GM12878 (cell line): ENCODE results near the gene ITGA11. TPM values are rescaled to one million over a fixed set of nuclear protein-coding genes. Genes with fewer than 3 reads are reported as not detected.

Source experiments
- ATAC-seq: fragments of 200-7000 bp; cut with Tn5 transposase; 3 replicates; pipeline ENCODE4 v1.9.1; 2020; ENCODE audit warnings: mild to moderate bottlenecking, moderate library complexity
- BruUV-seq: library from RNA; stranded (reverse); fragments of 400-500 nt; replicated peaks from 2 replicates; lab custom pipeline; 2021; lab: Mats Ljungman, UMichigan
- CTCF ChIA-PET: fragments of 300-600 bp; sonication (Branson Sonifier 250); formaldehyde crosslinking; extraction: SDS; loops from one replicate; lab custom pipeline; 2021; ENCODE audit warnings: inconsistent platforms; lab: Yijun Ruan, JAX
- POLR2A ChIA-PET: fragments of 350-600 bp; formaldehyde crosslinking; extraction: SDS; loops from one replicate; lab custom pipeline; 2021; ENCODE audit warnings: inconsistent platforms; lab: Charles Lee
- RAD21 ChIA-PET: fragments of 300-600 bp; sonication (Branson Sonifier 250); formaldehyde crosslinking; loops from one replicate; lab custom pipeline; 2023; ENCODE audit warnings: antibody characterized with exemption; ENCODE audit not compliant: unreplicated experiment; lab: Charles Lee
- SMC1A ChIA-PET: fragments of 300-600 bp; sonication (Branson Sonifier 250); formaldehyde crosslinking; loops from one replicate; lab custom pipeline; 2023; ENCODE audit not compliant: unreplicated experiment, uncharacterized antibody; lab: Charles Lee
- DNase-seq: peaks from one replicate; pipeline ENCODE4 v3.0.0-alpha.2; 2011; ENCODE audit warnings: low read depth, low spot score
- FAIRE-seq: peaks from 3 replicates; lab custom pipeline; 2011; peaks lifted over from hg19 to GRCh38; lab: Jason Lieb, UNC
- H2AFZ ChIP-seq: 2 replicates; pipeline ENCODE4 v1.6.0; 2011; ENCODE audit warnings: low read depth, low read length, control low read depth; ENCODE audit not compliant: control insufficient read depth
- H3K27ac ChIP-seq: 2 replicates; pipeline ENCODE4 v1.5.1; 2011; ENCODE audit warnings: control low read depth; ENCODE audit not compliant: control insufficient read depth, insufficient read depth
- H3K27me3 ChIP-seq, 2 experiments: replicated peaks in 1 of 2; 2 replicates each; pipeline versions ENCODE4 v1.6.0 to v1.6.1; 2011; ENCODE audit warnings: low read length in 1 of 2; ENCODE audit not compliant: control insufficient read depth in 2 of 2, insufficient read depth in 2 of 2
- H3K36me3 ChIP-seq, 2 experiments: 2 replicates each; pipeline ENCODE4 v1.5.1; 2011; ENCODE audit warnings: low read length in 1 of 2; ENCODE audit not compliant: control insufficient read depth in 2 of 2, insufficient read depth in 2 of 2
- H3K4me1 ChIP-seq: 2 replicates; pipeline ENCODE4 v1.6.1; 2011; ENCODE audit warnings: mild to moderate bottlenecking, low read length, moderate library complexity, mixed read lengths; ENCODE audit not compliant: control insufficient read depth, insufficient read depth
- H3K4me2 ChIP-seq: 2 replicates; pipeline ENCODE4 v1.6.0; 2011; ENCODE audit warnings: control low read depth; ENCODE audit not compliant: control insufficient read depth, insufficient read depth
- H3K4me3 ChIP-seq: fragments of 200-600 bp; sonication (generic); 2 replicates; pipeline ENCODE4 v1.5.1; 2016
- H3K79me2 ChIP-seq: 2 replicates; pipeline ENCODE4 v1.6.0; 2011; ENCODE audit warnings: low read length; ENCODE audit not compliant: control insufficient read depth, insufficient read depth
- H3K9ac ChIP-seq: 2 replicates; pipeline ENCODE4 v1.8.0; 2011; ENCODE audit warnings: low read length, control low read depth, mixed read lengths; ENCODE audit not compliant: control insufficient read depth, insufficient read depth
- H3K9me3 ChIP-seq: replicated peaks from 3 replicates; pipeline ENCODE4 v1.5.1; 2011; ENCODE audit warnings: mild to moderate bottlenecking, low read length; ENCODE audit not compliant: control insufficient read depth, insufficient read depth
- H4K20me1 ChIP-seq: 2 replicates; pipeline ENCODE4 v1.6.0; 2011; ENCODE audit not compliant: control insufficient read depth, insufficient read depth
- ATF7 ChIP-seq: fragments of 450-650 bp; IDR thresholded peaks from 2 replicates; pipeline ENCODE4 v1.6.1; 2016; ENCODE audit warnings: low read depth, mild to moderate bottlenecking
- BRCA1 ChIP-seq: IDR thresholded peaks from 2 replicates; pipeline ENCODE4 v1.6.1; 2011; ENCODE audit warnings: low read depth, low read length, improper control_type of control experiment
- IRF4 ChIP-seq: IDR thresholded peaks from 2 replicates; pipeline ENCODE4 v1.6.1; 2011; ENCODE audit warnings: low read depth, low read length
- RAD51 ChIP-seq: fragments of 450-650 bp; IDR thresholded peaks from 2 replicates; pipeline ENCODE4 v1.6.1; 2016; ENCODE audit warnings: moderate library complexity, mild to moderate bottlenecking, inconsistent platforms
- SMAD1 ChIP-seq: fragments of 450-650 bp; IDR thresholded peaks from 2 replicates; pipeline ENCODE4 v1.6.1; 2018; ENCODE audit warnings: mild to moderate bottlenecking, low read depth; ENCODE audit not compliant: partially characterized antibody
- WRNIP1 ChIP-seq: IDR thresholded peaks from 2 replicates; pipeline ENCODE4 v1.6.1; 2011; ENCODE audit warnings: low read depth, low read length, improper control_type of control experiment, borderline replicate concordance
- ZNF384 ChIP-seq: IDR thresholded peaks from 2 replicates; pipeline ENCODE4 v1.6.1; 2012; ENCODE audit warnings: low read depth, mild to moderate bottlenecking, low read length, improper control_type of control experiment, borderline replicate concordance
- WGBS: methylation state at CpG from one replicate; pipeline ENCODE4 v1.1.6; 2016; ENCODE audit warnings: low lambda C conversion rate; ENCODE audit not compliant: insufficient replicate concordance, insufficient coverage; ENCODE audit errors: missing lambda C conversion rate; 5-methylcytosine and 5-hydroxymethylcytosine counted together
- in situ Hi-C: fragments of 300-500 bp; cut with MboI; formaldehyde crosslinking; loops from 9 replicates; pipeline ENCODE4 v1.14.3; 2018; ENCODE audit warnings: mixed read lengths
- intact Hi-C: fragments of 100-400 bp; cut with micrococcal nuclease; formaldehyde crosslinking; loops from one replicate; pipeline ENCODE4 v1.14.2; 2022; ENCODE audit not compliant: unreplicated experiment
- polyA plus RNA-seq, 11 experiments: library from polyadenylated mRNA; depleted of rRNA in 4 of 11; unstranded in 6 of 11; stranded (reverse) in 5 of 11; fragments of >200 nt; fragmentation: Nextera tagmentation in 4 of 11; fragmentation: Illumina TruSeq in 1 of 11; extraction: Ambion mirVana in 4 of 11; extraction: Trizol in 1 of 11; gene quantifications; 1 replicate in 1 of 11; 2 replicates in 10 of 11; pipeline versions ENCODE4 v1.2.1 to v1.2.3, GENCODE V29; 2011 to 2016; ENCODE audit warnings: inconsistent platforms in 2 of 11, missing spikeins in 2 of 11, low read depth in 1 of 11
- total RNA-seq, 4 experiments: library from RNA; depleted of rRNA in 3 of 4; stranded (reverse); fragments of >200 nt in 3 of 4; fragmentation: Illumina TruSeq in 1 of 4; extraction: Trizol in 1 of 4; gene quantifications; 2 replicates each; pipeline versions ENCODE4 v1.2.1 to v1.2.3, GENCODE V29; 2013 to 2021

Gene ITGA11
- total and polyA plus RNA-seq, 10 of the 15 experiments (the other 5 are each of a cell fraction or from before 2014, with no cell fraction given) = under 0.01 to 0.36 (median 0.13) TPM; not detected in 1

GRCh38 chr15:68262514-68263356, 169.2 kb downstream of the ITGA11 start:
- H3K4me1 ChIP-seq = no peaks in the 10 kb centered on the region
- CTCF ChIA-PET = interaction anchor here (1.6 kb wide), 1 partner anchor 10 kb away, joined by 7 read pairs; no protein-coding TSS in a partner anchor
- no peaks in the 10 kb centered on the region for H4K20me1 ChIP-seq
- H2AFZ ChIP-seq = no peak overlapping the region
- H3K4me3 ChIP-seq = no peak overlapping the region
- no peaks in the 10 kb centered on the region for H3K79me2 ChIP-seq
- BruUV-seq = no TSS peak
- H3K9me3 ChIP-seq = no peaks in the 10 kb centered on the region
- in situ Hi-C loops (no loop called here), intact Hi-C loops (no loop called here)
- DNase-seq = no peak
- no peak for ATAC-seq
- 62% methylated on average over 3 of the region's 5 CpGs for WGBS
- no peak for FAIRE-seq
- no peaks in the 10 kb centered on the region; a peak in 2 of 4 replicates for H3K27me3 ChIP-seq
- H3K9ac ChIP-seq = no peak overlapping the region
- H3K36me3 ChIP-seq = no peaks in the 10 kb centered on the region
- H3K27ac ChIP-seq = no peak overlapping the region
- RAD21 ChIA-PET = interaction anchor here (0.5 kb wide), 1 partner anchor 31 kb away, joined by 3 read pairs; no protein-coding TSS in a partner anchor
- H3K4me2 ChIP-seq = no peak overlapping the region
- TF ChIP-seq RAD51 (no peak), IRF4 (no peak), WRNIP1 (no peak), BRCA1 (no peak), SMAD1 (no peak), ATF7 (no peak), ZNF384 (no peak)
- SMC1A ChIA-PET = interaction anchor here (2.5 kb wide), 1 partner anchor 9 kb away, joined by 12 read pairs; no protein-coding TSS in a partner anchor
- POLR2A ChIA-PET = no interaction called here
